HG02870 (cell line): ENCODE measurements around the gene ADPRS.

Source experiments
- ATAC-seq: cut with Tn5 transposase; IDR thresholded peaks from one replicate; pipeline ENCODE4 v1.9.1; 2021; ENCODE audit warnings: mild to moderate bottlenecking, moderate library complexity; ENCODE audit not compliant: unreplicated experiment

The ADPRS gene

GRCh38 chr1:36088577-36089392 lies at the start of gene ADPRS:
TSS of gene ADPRS (plus strand) at chr1:36088892. CDS start at chr1:36088905, 13 bp downstream.
- peak; percentile 75 for ATAC-seq

- no peak for ATAC-seq
These were observed 48.5 kb upstream of the ADPRS start for GRCh38 chr1:36040238-36040637.

GRCh38 chr1:36051821-36052220 lies 36.9 kb upstream of the ADPRS start:
- ATAC-seq, result no peak

- ATAC-seq, result no peak
These were observed 34.7 kb upstream of the ADPRS start for GRCh38 chr1:36053978-36054377.

GRCh38 chr1:36055706-36056105 lies 33.0 kb upstream of the ADPRS start:
- ATAC-seq, result no peak

- ATAC-seq, result no peak
These were observed 26.4 kb upstream of the ADPRS start for GRCh38 chr1:36062315-36062714.

- no peak for ATAC-seq
These were observed 20.8 kb upstream of the ADPRS start for GRCh38 chr1:36067871-36068270.

GRCh38 chr1:36068866-36069265 lies 19.8 kb upstream of the ADPRS start:
- ATAC-seq, result no peak

GRCh38 chr1:36070349-36070748 lies 18.3 kb upstream of the ADPRS start:
- ATAC-seq, result no peak

GRCh38 chr1:36076979-36077573 lies 11.6 kb upstream of the ADPRS start:
- no peak for ATAC-seq

- ATAC-seq, result no peak
These were observed 8.5 kb upstream of the ADPRS start for GRCh38 chr1:36080236-36080635.

GRCh38 chr1:36080801-36081200 lies 7.9 kb upstream of the ADPRS start:
- ATAC-seq, result no peak

GRCh38 chr1:36081926-36082485 lies 6.7 kb upstream of the ADPRS start:
- no peak for ATAC-seq

- ATAC-seq, result no peak
These were observed 5.5 kb upstream of the ADPRS start for GRCh38 chr1:36083219-36083618.

GRCh38 chr1:36083635-36084496 lies 4.8 kb upstream of the ADPRS start, which contains the start of gene TEKT2:
TSS of gene TEKT2 (plus strand) at chr1:36084094. CDS start at chr1:36084922, 828 bp downstream.
- no peak for ATAC-seq

- ATAC-seq, result no peak
These were observed 4.1 kb upstream of the ADPRS start for GRCh38 chr1:36084497-36085115.

GRCh38 chr1:36085126-36085525 lies 3.6 kb upstream of the ADPRS start:
- ATAC-seq, result no peak

GRCh38 chr1:36085686-36086526 lies 2.8 kb upstream of the ADPRS start:
- ATAC-seq, result no peak

- ATAC-seq, result no peak
These were observed 2.0 kb upstream of the ADPRS start for GRCh38 chr1:36086529-36087232.
